MM.1S (cell line): ENCODE data around the gene SRSF6.
"Not testable (repeated sequence)": the region's sequence is repeated elsewhere in the genome, so short reads cannot be mapped to it uniquely, and the experiment has no call there.

Experiments
- DNase-seq: peaks from one replicate; pipeline ENCODE4 v3.0.0-alpha.2; 2015
- H2AFZ ChIP-seq: fragments of 300-600 bp; sonication (generic); 2 replicates; pipeline ENCODE4 v1.6.0; 2016; ENCODE audit warnings: antibody characterized with exemption, low read length
- H3F3A ChIP-seq: fragments of 300-600 bp; sonication (generic); 2 replicates; pipeline ENCODE4 v1.6.1; 2016; ENCODE audit warnings: mild to moderate bottlenecking, antibody characterized with exemption, low read length, moderate library complexity, mixed read lengths; ENCODE audit not compliant: insufficient read depth
- H3K27ac ChIP-seq: fragments of 300-600 bp; sonication (generic); 2 replicates; pipeline ENCODE4 v1.5.1; 2016; ENCODE audit warnings: mild to moderate bottlenecking, low read length
- H3K27me3 ChIP-seq: fragments of 300-600 bp; sonication (generic); replicated peaks from 2 replicates; pipeline ENCODE4 v1.6.0; 2016; ENCODE audit warnings: low read length; ENCODE audit not compliant: insufficient read depth
- H3K36me3 ChIP-seq: fragments of 300-600 bp; sonication (generic); replicated peaks from 2 replicates; pipeline ENCODE4 v1.6.1; 2016; ENCODE audit warnings: mild to moderate bottlenecking, low read length, mixed read lengths; ENCODE audit not compliant: insufficient read depth
- H3K4me1 ChIP-seq: fragments of 300-600 bp; sonication (generic); 2 replicates; pipeline ENCODE4 v1.6.1; 2016; ENCODE audit warnings: low read length, mixed read lengths
- H3K4me2 ChIP-seq: fragments of 300-600 bp; sonication (generic); 2 replicates; pipeline ENCODE4 v1.6.0; 2016; ENCODE audit warnings: low read depth, low read length
- H3K4me3 ChIP-seq: fragments of 300-600 bp; sonication (generic); 2 replicates; pipeline ENCODE4 v1.5.1; 2016; ENCODE audit warnings: low read length, mixed read lengths
- H3K79me2 ChIP-seq: fragments of 300-600 bp; sonication (generic); 2 replicates; pipeline ENCODE4 v1.6.1; 2016; ENCODE audit warnings: mixed run types, low read length, mixed read lengths
- H3K9ac ChIP-seq: fragments of 300-600 bp; sonication (generic); 2 replicates; pipeline ENCODE4 v1.6.1; 2016; ENCODE audit warnings: low read length, mixed read lengths
- H3K9me2 ChIP-seq: fragments of 300-600 bp; sonication (generic); replicated peaks from 2 replicates; pipeline ENCODE4 v1.6.1; 2016; ENCODE audit warnings: mild to moderate bottlenecking, low read length, mixed read lengths; ENCODE audit not compliant: insufficient read depth
- H3K9me3 ChIP-seq: fragments of 300-600 bp; sonication (generic); replicated peaks from 2 replicates; pipeline ENCODE4 v1.6.1; 2016; ENCODE audit warnings: mild to moderate bottlenecking, low read length, mixed read lengths; ENCODE audit not compliant: insufficient read depth
- H4K20me1 ChIP-seq: fragments of 300-600 bp; sonication (generic); 2 replicates; pipeline ENCODE4 v1.6.1; 2016; ENCODE audit warnings: mild to moderate bottlenecking, low read length, moderate library complexity, mixed read lengths; ENCODE audit not compliant: insufficient read depth
- CTCF ChIP-seq: fragments of 300-600 bp; sonication (generic); IDR thresholded peaks from 2 replicates; pipeline ENCODE4 v1.5.1; 2016; ENCODE audit warnings: antibody characterized with exemption, low read length, mixed read lengths
- EZH2 ChIP-seq: fragments of 300-600 bp; sonication (generic); optimal IDR thresholded peaks from 2 replicates; pipeline ENCODE3; 2017; ENCODE audit warnings: low read depth, mild to moderate bottlenecking, antibody characterized with exemption, low read length, mixed read lengths
- EZH2phosphoT487 ChIP-seq: fragments of 300-600 bp; sonication (generic); IDR thresholded peaks from 2 replicates; pipeline ENCODE4 v1.6.1; 2018; ENCODE audit warnings: antibody characterized with exemption, low read length

SRSF6 gene

GRCh38 chr20:43450841-43451799 lies 6.6 kb upstream of the SRSF6 start:
- H3K79me2 ChIP-seq, result no peaks in the 10 kb centered on the region
- no peak overlapping the region for H2AFZ ChIP-seq
- no peak overlapping the region for H3K4me3 ChIP-seq
- H3F3A ChIP-seq, result no peaks in the 10 kb centered on the region
- H3K4me1 ChIP-seq, result no peaks in the 10 kb centered on the region
- H3K9me3 ChIP-seq, result no peaks in the 10 kb centered on the region
- H3K9ac ChIP-seq, result no peak overlapping the region
- H3K9me2 ChIP-seq, result no peaks in the 10 kb centered on the region
- no peak overlapping the region for H3K27ac ChIP-seq
- DNase-seq, result no peak
- H3K4me2 ChIP-seq, result no peak overlapping the region
- TF ChIP-seq EZH2phosphoT487 (no peak), CTCF (no peak), EZH2 (no peak)
- H3K36me3 ChIP-seq, result no peaks in the 10 kb centered on the region
- H4K20me1 ChIP-seq, result no peaks in the 10 kb centered on the region
- H3K27me3 ChIP-seq, result no peaks in the 10 kb centered on the region

- H3K4me2 ChIP-seq, result no peak overlapping the region
- H3K9me2 ChIP-seq, result no peaks in the 10 kb centered on the region
- no peak overlapping the region for H2AFZ ChIP-seq
- H3K4me3 ChIP-seq, result no peak overlapping the region
- no peaks in the 10 kb centered on the region for H3K9me3 ChIP-seq
- no peaks in the 10 kb centered on the region for H3K4me1 ChIP-seq
- DNase-seq, result no peak
- TF ChIP-seq EZH2phosphoT487 (no peak), CTCF (no peak), EZH2 (no peak)
- peaks cover 4% of the 10 kb centered on the region; the same call in 1 of the 2 replicates for H3F3A ChIP-seq
- H3K9ac ChIP-seq, result no peak overlapping the region
- no peaks in the 10 kb centered on the region for H3K27me3 ChIP-seq
- no peak overlapping the region for H3K27ac ChIP-seq
- no peaks in the 10 kb centered on the region for H3K36me3 ChIP-seq
- no peaks in the 10 kb centered on the region for H3K79me2 ChIP-seq
- no peaks in the 10 kb centered on the region for H4K20me1 ChIP-seq
Measured at GRCh38 chr20:43452404-43453126, 5.1 kb upstream of the SRSF6 start.

GRCh38 chr20:43456252-43456651 lies 1.4 kb upstream of the SRSF6 start:
- not testable (repeated sequence) for H3F3A ChIP-seq, H3K9ac ChIP-seq, H3K9me2 ChIP-seq, H3K27ac ChIP-seq, H3K9me3 ChIP-seq, H3K27me3 ChIP-seq, DNase-seq, H3K4me1 ChIP-seq, H2AFZ ChIP-seq
- H3K4me3 ChIP-seq, result peak overlapping the region; percentile 97; the same call in 1 of the 2 replicates
- H3K36me3 ChIP-seq, result peaks cover 15% of the 10 kb centered on the region; the same call in 1 of the 2 replicates
- peaks cover 11% of the 10 kb centered on the region for H4K20me1 ChIP-seq
- peak overlapping the region; percentile 94; the same call in 1 of the 2 replicates for H3K4me2 ChIP-seq
- peaks cover 34% of the 10 kb centered on the region for H3K79me2 ChIP-seq
